ENCODE measurements around the gene CRYGD. TPM values are rescaled to one million over a fixed set of nuclear protein-coding genes. Genes with fewer than 3 reads are reported as not detected.
A peak's percentile ranks its signal among the peaks of the same experiment; 100 is the strongest.

CRYGD gene
- total and polyA plus RNA-seq, 2 of the 13 experiments (the other 11 are each of a cell fraction or from before 2014, with no cell fraction given), result not detected

- no peak for TF ChIP-seq ZBTB46 (CRISPR knock-in tag; IDR thresholded peaks at IDR 0.05; ENCODE audit: borderline replicate concordance)
- TF ChIP-seq BORCS8-MEF2B (CRISPR knock-in tag; IDR thresholded peaks at IDR 0.05), result 0 out of 2 replicates have a peak, but pooled peaks have one; percentile 40
- TF ChIP-seq KDM2A (CRISPR knock-in tag; IDR thresholded peaks at IDR 0.05; ENCODE audit: borderline replicate concordance, low read depth), result peak; percentile 37
- peak; percentile 47 for TF ChIP-seq TFDP2 (CRISPR knock-in tag; IDR thresholded peaks at IDR 0.05)
- no peak for TF ChIP-seq ZMAT3 (CRISPR knock-in tag; conservative IDR thresholded peaks at IDR 0.05)
- TF ChIP-seq ZNF501 (CRISPR knock-in tag; IDR thresholded peaks at IDR 0.05), result 0 out of 2 replicates have a peak, but pooled peaks have one; percentile 53
- 0 out of 2 replicates have a peak, but pooled peaks have one; percentile 13 for TF ChIP-seq ZNF121 (CRISPR knock-in tag; IDR thresholded peaks at IDR 0.05)
- no peak for TF ChIP-seq RERE (CRISPR knock-in tag; IDR thresholded peaks at IDR 0.05; ENCODE audit: low read depth)
- TF ChIP-seq ZBTB1 (CRISPR knock-in tag; IDR thresholded peaks at IDR 0.05; ENCODE audit: borderline replicate concordance), result no peak
- TF ChIP-seq ZNF879 (CRISPR knock-in tag; IDR thresholded peaks at IDR 0.05), result no peak
- TF ChIP-seq HIVEP1 (CRISPR knock-in tag; IDR thresholded peaks at IDR 0.05), result no peak
- no peak for TF ChIP-seq TP53 (CRISPR knock-in tag; conservative IDR thresholded peaks at IDR 0.05)
- peak; percentile 89 for TF ChIP-seq TBX2 (CRISPR knock-in tag; IDR thresholded peaks at IDR 0.05; ENCODE audit: borderline replicate concordance)
- 0 out of 2 replicates have a peak, but pooled peaks have one; percentile 24 for TF ChIP-seq PHF8 (CRISPR knock-in tag; IDR thresholded peaks at IDR 0.05)
- peak; percentile 70 for TF ChIP-seq IRF2 (CRISPR knock-in tag; IDR thresholded peaks at IDR 0.05)
- no peak for TF ChIP-seq NFE2 (CRISPR knock-in tag; IDR thresholded peaks at IDR 0.05)
- no peak for TF ChIP-seq NFIB (CRISPR knock-in tag; IDR thresholded peaks at IDR 0.05; ENCODE audit: borderline replicate concordance)
- no peak for TF ChIP-seq ZNF460 (CRISPR knock-in tag; IDR thresholded peaks at IDR 0.05; ENCODE audit: borderline replicate concordance)
- no peak for TF ChIP-seq MAFF (IDR thresholded peaks at IDR 0.05; ENCODE audit: low read depth, low read length)
These were observed 11.7 kb upstream of the CRYGD start (continued) for GRCh38 chr2:208135794-208136715.

Measured in HepG2 (cell line).